GM18868 (cell line): ENCODE data around the gene IL7R.
"Not testable (repeated sequence)": the region's sequence is repeated elsewhere in the genome, so short reads cannot be mapped to it uniquely, and the experiment has no call there.

ENCODE experiments used
- ATAC-seq: cut with Tn5 transposase; IDR thresholded peaks from one replicate; pipeline ENCODE4 v1.9.1; 2021; ENCODE audit warnings: mild to moderate bottlenecking, moderate library complexity; ENCODE audit not compliant: unreplicated experiment

The IL7R gene

GRCh38 chr5:35870605-35871004, 13.9 kb downstream of the IL7R start:
- ATAC-seq, result no peak

GRCh38 chr5:35876454-35876853, 19.8 kb downstream of the IL7R start:
- ATAC-seq, result peak; percentile 61

GRCh38 chr5:35876922-35877321, 20.2 kb downstream of the IL7R start:
- no peak for ATAC-seq

GRCh38 chr5:35877655-35878054, 21.0 kb downstream of the IL7R start:
- no peak for ATAC-seq

GRCh38 chr5:35878079-35878478, 21.4 kb downstream of the IL7R start:
- no peak for ATAC-seq

GRCh38 chr5:35879096-35879495, 22.4 kb downstream of the IL7R start:
- ATAC-seq, result no peak

GRCh38 chr5:35879649-35880048, 23.0 kb downstream of the IL7R start:
- ATAC-seq, result no peak

- no peak for ATAC-seq
Observed at GRCh38 chr5:35880156-35880555, 23.5 kb downstream of the IL7R start.

GRCh38 chr5:35881758-35882157, 25.1 kb downstream of the IL7R start:
- no peak for ATAC-seq

- ATAC-seq, result peak; percentile 93
Observed at GRCh38 chr5:35884191-35884769, 27.6 kb downstream of the IL7R start.

GRCh38 chr5:35884773-35885172, 28.1 kb downstream of the IL7R start:
- peak; percentile 24 for ATAC-seq

GRCh38 chr5:35886381-35886780, 29.7 kb downstream of the IL7R start:
- no peak for ATAC-seq

GRCh38 chr5:35887321-35888100, 30.8 kb downstream of the IL7R start:
- no peak for ATAC-seq

- ATAC-seq, result no peak
Observed at GRCh38 chr5:35890021-35891020, 33.6 kb downstream of the IL7R start.

GRCh38 chr5:35892799-35893198, 36.1 kb downstream of the IL7R start:
- not testable (repeated sequence) for ATAC-seq

GRCh38 chr5:35894131-35894530, 37.4 kb downstream of the IL7R start:
- ATAC-seq, result no peak

- no peak for ATAC-seq
Observed at GRCh38 chr5:35898952-35899660, 42.4 kb downstream of the IL7R start.

GRCh38 chr5:35899800-35900199, 43.1 kb downstream of the IL7R start:
- peak; percentile 29 for ATAC-seq

- ATAC-seq, result no peak
Observed at GRCh38 chr5:35900972-35901695, 44.4 kb downstream of the IL7R start.

GRCh38 chr5:35902046-35902672, 45.5 kb downstream of the IL7R start:
- peak; percentile 73 for ATAC-seq
